Caco-2 (cell line): Measurements from ENCODE around the gene ZFHX2. TPM values are rescaled to one million over a fixed set of nuclear protein-coding genes. Genes with fewer than 3 reads are reported as not detected.
A peak's percentile ranks its signal among the peaks of the same experiment; 100 is the strongest.

Experiments
- BruUV-seq: library from RNA; stranded (reverse); fragments of 400-500 nt; replicated peaks from 2 replicates; lab custom pipeline; 2021; lab: Mats Ljungman, UMichigan
- CTCF ChIA-PET: fragments of 300-600 bp; sonication (Branson Sonifier 250); formaldehyde crosslinking; loops from one replicate; lab custom pipeline; 2022; ENCODE audit warnings: antibody characterized with exemption; lab: Charles Lee
- POLR2A ChIA-PET: fragments of 300-600 bp; sonication (Branson Sonifier 250); formaldehyde crosslinking; loops from one replicate; lab custom pipeline; 2022; ENCODE audit warnings: antibody characterized with exemption; lab: Charles Lee
- DNase-seq, 2 experiments: peaks; one replicate each; pipeline versions ENCODE4 v3.0.0 to v3.0.0-alpha.2; 2020 to 2022
- H3K27me3 ChIP-seq: replicated peaks from 2 replicates; pipeline ENCODE4 v1.6.0; 2011; ENCODE audit warnings: low read length; ENCODE audit not compliant: control insufficient read depth, insufficient read depth
- H3K36me3 ChIP-seq: 2 replicates; pipeline ENCODE4 v1.5.1; 2011; ENCODE audit warnings: low read length; ENCODE audit not compliant: control insufficient read depth, insufficient read depth
- H3K4me1 ChIP-seq: fragments of 250-450 bp; sonication (Bioruptor Pico); 2 replicates; pipeline ENCODE4 v1.5.1; 2020; ENCODE audit warnings: mild to moderate bottlenecking
- H3K4me3 ChIP-seq: 2 replicates; pipeline ENCODE4 v1.5.1; 2011; ENCODE audit warnings: low read depth, mild to moderate bottlenecking, control low read depth, low read length
- H3K9me3 ChIP-seq: fragments of 250-450 bp; sonication (Bioruptor Pico); 2 replicates; pipeline ENCODE4 v1.5.1; 2020; ENCODE audit warnings: mild to moderate bottlenecking, moderate library complexity
- H3K27ac Mint-ChIP-seq: one replicate; pipeline ENCODE4 v1.8.0; 2022; ENCODE audit warnings: mixed read lengths; ENCODE audit not compliant: unreplicated experiment
- H3K27me3 Mint-ChIP-seq: one replicate; pipeline ENCODE4 v1.8.0; 2022; ENCODE audit warnings: mixed read lengths; ENCODE audit not compliant: insufficient read depth, unreplicated experiment
- H3K36me3 Mint-ChIP-seq: one replicate; pipeline ENCODE4 v1.8.0; 2022; ENCODE audit warnings: mild to moderate bottlenecking, mixed read lengths; ENCODE audit not compliant: insufficient read depth, unreplicated experiment
- H3K4me1 Mint-ChIP-seq: one replicate; pipeline ENCODE4 v1.8.0; 2022; ENCODE audit warnings: low read depth, mixed read lengths; ENCODE audit not compliant: unreplicated experiment
- H3K4me3 Mint-ChIP-seq: one replicate; pipeline ENCODE4 v1.8.0; 2022; ENCODE audit warnings: mild to moderate bottlenecking, moderate library complexity, mixed read lengths; ENCODE audit not compliant: unreplicated experiment
- H3K9me3 Mint-ChIP-seq: one replicate; pipeline ENCODE4 v1.8.0; 2022; ENCODE audit warnings: mixed read lengths; ENCODE audit not compliant: unreplicated experiment
- CTCF ChIP-seq, 2 experiments: fragments of 200-600 bp in 1 of 2; IDR thresholded peaks; 1 replicate in 1 of 2; 2 replicates in 1 of 2; pipeline versions ENCODE4 v1.5.1 to v1.8.0; 2011 to 2022; ENCODE audit warnings: antibody characterized with exemption in 1 of 2, control low read depth in 1 of 2, inconsistent platforms in 1 of 2, low read depth in 1 of 2, low read length in 1 of 2, mild to moderate bottlenecking in 1 of 2, moderate library complexity in 1 of 2; ENCODE audit not compliant: insufficient read depth in 1 of 2, severe bottlenecking in 1 of 2, unreplicated experiment in 1 of 2
- intact Hi-C: fragments of 100-400 bp; cut with micrococcal nuclease; formaldehyde crosslinking; loops from one replicate; pipeline ENCODE4 v1.10.0; 2022; ENCODE audit not compliant: unreplicated experiment
- total RNA-seq: library from RNA; stranded (reverse); gene quantifications from 2 replicates; pipeline ENCODE4 v1.2.3, GENCODE V29; 2022

ZFHX2 gene
- total RNA-seq, 1 experiment from 2014 or later: 1.1 TPM

DNA sequence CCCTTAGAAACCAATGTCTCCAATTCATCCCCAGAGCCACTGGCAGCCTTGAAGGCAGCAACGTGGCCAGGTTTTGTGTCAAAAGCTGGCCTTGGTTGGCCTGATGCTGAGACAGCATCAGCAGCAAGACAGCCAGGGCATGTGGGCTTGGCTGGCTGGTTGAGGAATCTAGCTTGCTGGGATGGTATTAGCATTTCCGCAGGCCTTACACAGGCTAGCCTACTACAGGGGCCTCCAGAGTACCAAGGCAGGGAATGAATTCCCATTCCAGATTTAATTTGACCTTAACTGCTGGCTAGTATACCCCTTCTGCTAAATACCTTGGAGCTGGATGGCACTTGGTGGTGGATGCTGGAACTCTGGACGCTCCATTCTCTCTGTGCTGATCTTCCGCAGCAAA lies 66.2 kb downstream of the ZFHX2 start:
- no peaks in the 10 kb centered on the region for H3K9me3 ChIP-seq
- intact Hi-C loops: no loop called here
- TF ChIP-seq CTCF (IDR thresholded peaks at IDR 0.05; ENCODE audit: insufficient read depth in 1 of 2, low read depth in 1 of 2, low read length in 1 of 2, severe bottlenecking in 1 of 2, unreplicated experiment in 1 of 2): no peak
- Mint-ChIP-seq H3K4me1 (no peaks in the 10 kb centered on the region), H3K27me3 (no peaks in the 10 kb centered on the region), H3K27ac (no peak overlapping the region), H3K4me3 (no peak overlapping the region), H3K9me3 (no peaks in the 10 kb centered on the region), H3K36me3 (peaks cover 10% of the 10 kb centered on the region)
- BruUV-seq: no TSS peak
- ChIA-PET CTCF (no interaction called here), POLR2A (no interaction called here)
- H3K27me3 ChIP-seq: no peaks in the 10 kb centered on the region
- H3K4me3 ChIP-seq: no peak overlapping the region
- no peak for DNase-seq
- H3K36me3 ChIP-seq: no peaks in the 10 kb centered on the region; the same call in none of the 2 replicates
- no peaks in the 10 kb centered on the region for H3K4me1 ChIP-seq

DNA sequence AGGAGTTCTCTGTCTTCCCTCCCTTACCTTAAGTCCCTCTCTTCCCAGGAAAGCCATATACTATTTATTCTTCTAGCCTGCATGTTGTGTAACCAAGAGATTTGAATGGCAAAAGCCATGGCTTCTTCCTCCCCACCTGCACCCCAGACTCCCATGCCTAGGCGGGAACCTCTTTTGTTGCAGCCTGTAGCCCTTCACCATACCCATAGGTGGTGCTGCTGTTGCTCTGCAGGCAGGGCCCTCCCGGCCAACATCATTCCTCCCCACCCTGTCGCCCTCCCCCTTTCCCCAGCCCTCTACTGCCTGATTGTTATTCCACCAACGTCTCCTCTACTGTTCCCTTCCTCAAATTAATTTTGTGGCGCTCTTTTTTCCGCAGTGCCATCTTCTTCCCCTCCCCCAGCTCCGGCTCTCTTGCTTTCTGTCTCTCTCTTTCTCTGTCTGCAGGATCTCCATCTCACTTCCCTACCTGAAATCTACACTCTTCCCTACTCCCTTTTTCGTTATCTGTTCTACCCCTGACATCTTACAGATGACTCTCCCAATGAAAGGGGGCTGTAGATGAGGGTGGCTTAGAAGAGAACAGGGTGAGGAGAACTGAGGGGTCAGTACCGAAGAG lies 68.2 kb downstream of the ZFHX2 start:
- peaks cover 24% of the 10 kb centered on the region for H3K36me3 Mint-ChIP-seq
- no TSS peak for BruUV-seq
- intact Hi-C loops: loop anchor here (1.0 kb wide), 1 partner anchor 76 kb away; no protein-coding TSS in a partner anchor
- H3K4me1 Mint-ChIP-seq: no peaks in the 10 kb centered on the region
- Histone ChIP-seq H3K4me3 (no peak overlapping the region), H3K4me1 (no peaks in the 10 kb centered on the region), H3K9me3 (no peaks in the 10 kb centered on the region), H3K36me3 (no peaks in the 10 kb centered on the region; the same call in none of the 2 replicates), H3K27me3 (no peaks in the 10 kb centered on the region)
- peak in 1 of 2 experiments; percentile 58 for DNase-seq
- CTCF ChIA-PET: no interaction called here
- H3K27me3 Mint-ChIP-seq: no peaks in the 10 kb centered on the region
- no peaks in the 10 kb centered on the region for H3K9me3 Mint-ChIP-seq
- H3K4me3 Mint-ChIP-seq: no peak overlapping the region
- TF ChIP-seq CTCF (IDR thresholded peaks at IDR 0.05; ENCODE audit: insufficient read depth in 1 of 2, low read depth in 1 of 2, low read length in 1 of 2, severe bottlenecking in 1 of 2, unreplicated experiment in 1 of 2): peak; percentile 60 to 74
- no peak overlapping the region for H3K27ac Mint-ChIP-seq
- POLR2A ChIA-PET: no interaction called here

DNA sequence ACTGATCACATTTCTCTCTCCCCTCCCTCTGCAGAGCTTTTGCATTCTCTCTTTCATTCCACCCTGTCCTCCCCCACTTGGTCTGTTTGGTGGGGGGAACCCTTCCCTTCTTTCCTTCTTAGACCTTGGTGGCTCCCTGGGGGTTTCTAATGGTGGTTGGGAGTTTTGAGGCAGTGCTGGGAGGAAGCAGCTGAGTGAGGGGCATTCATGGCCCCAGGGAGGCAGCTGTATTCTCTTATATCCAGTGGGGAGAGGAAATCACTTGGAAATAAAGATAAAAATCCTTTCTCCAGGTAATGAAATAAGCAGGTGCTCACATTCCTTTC lies 68.8 kb downstream of the ZFHX2 start:
- ChIA-PET CTCF (no interaction called here), POLR2A (no interaction called here)
- Mint-ChIP-seq H3K36me3 (peaks cover 29% of the 10 kb centered on the region), H3K4me1 (no peaks in the 10 kb centered on the region), H3K27me3 (no peaks in the 10 kb centered on the region), H3K27ac (no peak overlapping the region), H3K9me3 (no peaks in the 10 kb centered on the region), H3K4me3 (no peak overlapping the region)
- H3K36me3 ChIP-seq: no peaks in the 10 kb centered on the region; the same call in none of the 2 replicates
- TF ChIP-seq CTCF (IDR thresholded peaks at IDR 0.05; ENCODE audit: insufficient read depth in 1 of 2, low read depth in 1 of 2, low read length in 1 of 2, severe bottlenecking in 1 of 2, unreplicated experiment in 1 of 2): no peak
- no peak overlapping the region for H3K4me3 ChIP-seq
- H3K9me3 ChIP-seq: no peaks in the 10 kb centered on the region
- intact Hi-C loops: loop anchor here (1.0 kb wide), 1 partner anchor 77 kb away; no protein-coding TSS in a partner anchor
- H3K4me1 ChIP-seq: no peaks in the 10 kb centered on the region
- H3K27me3 ChIP-seq: no peaks in the 10 kb centered on the region
- DNase-seq: no peak
- BruUV-seq: no TSS peak
